Mesothelial cell of epicardium (in vitro differentiated cells): Measurements from ENCODE around the gene VTN. TPM values are rescaled to one million over a fixed set of nuclear protein-coding genes. Genes with fewer than 3 reads are reported as not detected.
A peak's percentile ranks its signal among the peaks of the same experiment; 100 is the strongest.

Experiments
- DNase-seq, 2 experiments: peaks; one replicate each; pipeline ENCODE4 v3.0.0; 2021; ENCODE audit warnings: low spot score in 2 of 2; ENCODE audit not compliant: unreplicated experiment in 2 of 2
- H3K27ac Mint-ChIP-seq: 2 replicates; pipeline ENCODE4 v1.8.0; 2021; ENCODE audit warnings: mixed read lengths
- H3K27me3 Mint-ChIP-seq: 2 replicates; pipeline ENCODE4 v1.8.0; 2021; ENCODE audit warnings: low read depth, mixed read lengths
- H3K36me3 Mint-ChIP-seq: 2 replicates; pipeline ENCODE4 v1.8.0; 2021; ENCODE audit warnings: mixed read lengths
- H3K4me1 Mint-ChIP-seq: 2 replicates; pipeline ENCODE4 v1.8.0; 2021; ENCODE audit warnings: mixed read lengths
- H3K4me3 Mint-ChIP-seq: 2 replicates; pipeline ENCODE4 v1.8.0; 2021; ENCODE audit warnings: mild to moderate bottlenecking, moderate library complexity, mixed read lengths
- H3K9me3 Mint-ChIP-seq: 2 replicates; pipeline ENCODE4 v1.8.0; 2021; ENCODE audit warnings: mixed read lengths
- CTCF ChIP-seq: fragments of 200-600 bp; sonication (generic); IDR thresholded peaks from one replicate; pipeline ENCODE4 v1.5.0; 2021; ENCODE audit warnings: antibody characterized with exemption; ENCODE audit not compliant: unreplicated experiment
- microRNA-seq: library from miRNA; unstranded; fragments of <30 nt; microRNA quantifications from one replicate; pipeline ENCODE4 v1.2.0, GENCODE V29; 2021; ENCODE audit warnings: inconsistent platforms, mixed read lengths
- total RNA-seq: library from RNA; stranded (reverse); gene quantifications from 3 replicates; pipeline ENCODE4 v1.2.1, GENCODE V29; 2021

The VTN gene
- total RNA-seq, 1 donor from 2014 or later: 0.47 TPM

- Mint-ChIP-seq H3K27ac (peak overlapping the region; percentile 93), H3K4me3 (peak overlapping the region; percentile 80)
- TF ChIP-seq CTCF: no peak
Observed at GRCh38 chr17:28320215-28321061, 49.7 kb downstream of the VTN start.

GRCh38 chr17:28319598-28319935 is 50.5 kb downstream of the VTN start:
- peak overlapping the region; percentile 80 for H3K4me3 Mint-ChIP-seq
- no peaks in the 10 kb centered on the region for H3K36me3 Mint-ChIP-seq
- peak overlapping the region; percentile 93 for H3K27ac Mint-ChIP-seq
- DNase-seq: no peak
- H3K4me1 Mint-ChIP-seq: peaks cover 39% of the 10 kb centered on the region
- no peaks in the 10 kb centered on the region for H3K9me3 Mint-ChIP-seq
- TF ChIP-seq CTCF: no peak
- H3K27me3 Mint-ChIP-seq: no peaks in the 10 kb centered on the region

More at GRCh38 chr17:28320215-28321061, 49.7 kb downstream of the VTN start:
- Mint-ChIP-seq H3K9me3 (no peaks in the 10 kb centered on the region), H3K36me3 (no peaks in the 10 kb centered on the region), H3K27me3 (no peaks in the 10 kb centered on the region), H3K4me1 (peaks cover 40% of the 10 kb centered on the region)
- no peak for DNase-seq

GRCh38 chr17:28318759-28319597 is 51.1 kb downstream of the VTN start, which contains the start of gene TMEM97:
Gene TMEM97 (plus strand): TSS chr17:28319200. CDS start chr17:28319240, 40 bp downstream.
- H3K4me1 Mint-ChIP-seq: peaks cover 39% of the 10 kb centered on the region
- peak within 1 kb of the TSS; percentile 80 for H3K4me3 Mint-ChIP-seq
- TF ChIP-seq CTCF: no peak
- no peaks in the 10 kb centered on the region for H3K36me3 Mint-ChIP-seq
- no peaks in the 10 kb centered on the region for H3K27me3 Mint-ChIP-seq
- peak; percentile 89 to 96 for DNase-seq
- H3K27ac Mint-ChIP-seq: peak within 1 kb of the TSS; percentile 93
- H3K9me3 Mint-ChIP-seq: no peaks in the 10 kb centered on the region

- H3K9me3 Mint-ChIP-seq: no peaks in the 10 kb centered on the region
- peak overlapping the region; percentile 93 for H3K27ac Mint-ChIP-seq
- H3K4me3 Mint-ChIP-seq: peak overlapping the region; percentile 80
- H3K4me1 Mint-ChIP-seq: peaks cover 41% of the 10 kb centered on the region
- no peak for TF ChIP-seq CTCF
- H3K27me3 Mint-ChIP-seq: no peaks in the 10 kb centered on the region
- H3K36me3 Mint-ChIP-seq: no peaks in the 10 kb centered on the region
- no peak for DNase-seq
Observed at GRCh38 chr17:28317966-28318758, 51.9 kb downstream of the VTN start.

Small RNA genes lying within 50 kb of the gene (microRNA-seq; reads per million reads assigned to microRNA genes)
- 2.1 reads per million for gene MIR4723

Other genes starting within 250 kb of the VTN start
- 43.0 to 45.5 TPM (median 43.3 TPM) in 3 replicates for gene TMEM97, start 51.1 kb downstream of the VTN start, total RNA-seq
- gene IFT20, start 34.8 kb downstream of the VTN start, total RNA-seq: 36.7 to 40.2 TPM (median 39.8 TPM) in 3 replicates
- gene TNFAIP1, start 34.5 kb downstream of the VTN start, total RNA-seq: 35.8 to 41.8 TPM (median 37.6 TPM) in 3 replicates
- 60.8 to 61.0 TPM (median 60.9 TPM) in 3 replicates for gene POLDIP2, start 12.8 kb downstream of the VTN start, total RNA-seq
- gene SEBOX, start 5.1 kb downstream of the VTN start, total RNA-seq: not detected in 3 replicates
- 17.3 to 19.0 TPM (median 17.3 TPM) in 3 replicates for gene SARM1, start 1.4 kb upstream of the VTN start, total RNA-seq
- 13.3 to 15.2 TPM (median 13.5 TPM) in 3 replicates for gene SLC46A1, start 35.9 kb upstream of the VTN start, total RNA-seq
- gene SLC13A2, start 103.3 kb upstream of the VTN start, total RNA-seq: not detected in 3 replicates
- gene FOXN1, start 136.0 kb upstream of the VTN start, total RNA-seq: 0.34 to 0.42 TPM (median 0.34 TPM) in 3 replicates
- 61.0 to 66.2 TPM (median 61.2 TPM) in 3 replicates for gene UNC119, start 182.3 kb upstream of the VTN start, total RNA-seq
- 75.2 to 80.7 TPM (median 78.7 TPM) in 3 replicates for gene PIGS, start 201.2 kb upstream of the VTN start, total RNA-seq
- 22.6 to 24.6 TPM (median 22.6 TPM) in 3 replicates for gene ALDOC, start 206.6 kb upstream of the VTN start, total RNA-seq
- gene SPAG5, start 228.7 kb upstream of the VTN start, total RNA-seq: 32.1 to 45.2 TPM (median 42.0 TPM) in 3 replicates
- 24.0 to 31.3 TPM (median 26.3 TPM) in 3 replicates for gene RSKR, start 243.9 kb upstream of the VTN start, total RNA-seq